ENCODE measurements around the gene USF3.
"Not testable (repeated sequence)": the region's sequence is repeated elsewhere in the genome, so short reads cannot be mapped to it uniquely, and the experiment has no call there.

The USF3 gene

DNA sequence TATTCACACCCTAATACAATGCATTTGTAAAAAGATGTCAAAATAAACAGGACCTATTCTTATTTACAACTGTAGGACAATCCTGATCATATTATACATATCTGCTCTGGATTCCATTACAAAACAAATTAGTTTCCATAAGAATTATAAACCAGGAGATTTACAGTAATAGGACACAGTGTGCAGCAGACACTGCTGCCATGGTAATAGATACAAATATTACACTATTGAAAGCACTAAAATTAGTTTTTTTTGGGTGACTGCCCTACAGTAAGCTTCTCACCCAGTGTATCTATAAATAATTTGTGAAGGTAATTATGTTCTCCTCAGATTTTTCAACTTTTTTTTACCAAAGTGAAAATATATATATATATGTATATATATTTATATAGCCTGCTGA lies 47.9 kb downstream of the USF3 start:
- Histone ChIP-seq H3K4me3 (ENCODE audit: low read depth in 1 of 2, low read length in 2 of 2) (no peak overlapping the region), H3K4me1 (ENCODE audit: insufficient read depth, low read length) (peaks cover 9% of the 10 kb centered on the region), H3K36me3 (ENCODE audit: insufficient read depth, low read length) (no peaks in the 10 kb centered on the region), H3K9ac (ENCODE audit: low read length) (no peak overlapping the region), H3K27ac (ENCODE audit: low read depth, low read length) (no peak overlapping the region), H3K9me3 (ENCODE audit: low read length) (no peaks in the 10 kb centered on the region), H3K27me3 (ENCODE audit: control insufficient read depth in 1 of 2, insufficient read depth in 2 of 2, low read length in 2 of 2) (no peaks in the 10 kb centered on the region)

DNA sequence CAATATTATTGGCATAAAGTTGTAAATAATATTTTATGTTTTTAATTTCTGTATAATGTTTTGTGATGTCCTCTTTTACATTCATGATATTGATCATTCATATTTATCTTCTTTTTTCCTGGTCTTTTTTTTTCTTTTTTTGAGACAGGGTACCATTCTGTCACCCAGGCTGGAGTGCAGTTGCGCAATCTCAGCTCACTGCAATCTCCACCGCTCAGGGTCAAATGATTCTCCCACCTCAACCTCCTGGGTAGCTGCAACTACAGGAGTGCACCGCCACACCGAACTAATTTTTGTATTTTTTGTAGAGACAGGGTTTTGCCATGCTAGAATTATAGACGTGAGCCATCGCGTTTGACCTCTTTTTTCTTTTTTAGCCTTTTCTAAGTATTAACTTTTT lies 52.9 kb downstream of the USF3 start:
- H3K36me3 ChIP-seq (ENCODE audit: insufficient read depth, low read length), result no peaks in the 10 kb centered on the region
- H3K27me3 ChIP-seq (ENCODE audit: control insufficient read depth in 1 of 2, insufficient read depth in 2 of 2, low read length in 2 of 2), result no peaks in the 10 kb centered on the region
- no peak overlapping the region for H3K9ac ChIP-seq (ENCODE audit: low read length)
- H3K4me1 ChIP-seq (ENCODE audit: insufficient read depth, low read length), result no peaks in the 10 kb centered on the region
- H3K9me3 ChIP-seq (ENCODE audit: low read length), result no peaks in the 10 kb centered on the region
- no peak overlapping the region for H3K27ac ChIP-seq (ENCODE audit: low read depth, low read length)
- H3K4me3 ChIP-seq (ENCODE audit: low read depth in 1 of 2, low read length in 2 of 2), result no peak overlapping the region

DNA sequence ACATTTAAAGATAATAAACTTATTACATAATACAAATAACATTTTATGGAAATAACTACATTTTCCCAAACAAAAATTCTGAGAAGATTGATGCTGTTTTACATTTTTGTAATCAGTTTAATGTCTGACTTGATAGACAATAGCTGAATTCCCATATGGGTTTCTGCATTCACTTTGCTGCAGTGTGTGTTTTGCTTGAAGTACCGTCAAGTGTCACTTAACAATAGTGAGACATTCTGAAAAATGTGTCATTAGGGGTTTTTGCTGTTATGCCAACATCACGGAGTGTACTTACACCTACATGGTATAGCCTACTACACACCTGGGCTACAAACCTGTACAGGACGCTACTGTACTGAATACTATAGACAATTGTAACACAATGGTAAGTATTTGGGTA lies 57.5 kb downstream of the USF3 start:
- Histone ChIP-seq H3K36me3 (ENCODE audit: insufficient read depth, low read length) (no peaks in the 10 kb centered on the region), H3K9ac (ENCODE audit: low read length) (no peak overlapping the region), H3K4me1 (ENCODE audit: insufficient read depth, low read length) (no peaks in the 10 kb centered on the region), H3K27ac (ENCODE audit: low read depth, low read length) (no peak overlapping the region), H3K4me3 (ENCODE audit: low read depth in 1 of 2, low read length in 2 of 2) (no peak overlapping the region), H3K27me3 (ENCODE audit: control insufficient read depth in 1 of 2, insufficient read depth in 2 of 2, low read length in 2 of 2) (no peaks in the 10 kb centered on the region), H3K9me3 (ENCODE audit: low read length) (no peaks in the 10 kb centered on the region)

- no peak overlapping the region for H3K9ac ChIP-seq (ENCODE audit: low read length)
- no peak overlapping the region for H3K27ac ChIP-seq (ENCODE audit: low read depth, low read length)
- H3K9me3 ChIP-seq (ENCODE audit: low read length), result no peaks in the 10 kb centered on the region
- no peak overlapping the region for H3K4me3 ChIP-seq (ENCODE audit: low read depth in 1 of 2, low read length in 2 of 2)
- H3K4me1 ChIP-seq (ENCODE audit: insufficient read depth, low read length), result no peaks in the 10 kb centered on the region
- no peaks in the 10 kb centered on the region for H3K27me3 ChIP-seq (ENCODE audit: control insufficient read depth in 1 of 2, insufficient read depth in 2 of 2, low read length in 2 of 2)
- H3K36me3 ChIP-seq (ENCODE audit: insufficient read depth, low read length), result no peaks in the 10 kb centered on the region
These were observed 58.7 kb downstream of the USF3 start for GRCh38 chr3:113637756-113638155.

DNA sequence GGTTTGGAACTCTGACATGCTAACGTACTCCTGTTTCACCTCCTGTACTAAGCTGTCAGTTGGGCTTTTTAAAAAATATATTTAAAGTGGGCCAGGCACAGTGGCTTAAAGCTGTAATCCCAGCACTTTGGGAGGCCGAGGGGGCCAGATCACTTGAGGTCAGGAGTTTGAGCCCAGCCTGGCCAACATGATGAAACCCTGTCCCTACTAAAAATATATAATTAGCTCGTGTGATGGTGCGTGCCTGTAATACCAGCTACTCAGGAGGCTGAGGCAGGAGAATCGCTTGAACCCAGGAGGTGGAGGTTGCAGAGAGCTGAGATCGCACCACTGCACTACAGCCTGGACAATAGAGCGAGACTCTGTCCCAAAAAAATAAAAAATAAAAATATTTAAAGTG lies 60.4 kb downstream of the USF3 start:
- not testable (repeated sequence) for H3K4me3 ChIP-seq (ENCODE audit: low read depth in 1 of 2, low read length in 2 of 2); H3K27ac ChIP-seq (ENCODE audit: low read depth, low read length); H3K27me3 ChIP-seq (ENCODE audit: control insufficient read depth in 1 of 2, insufficient read depth in 2 of 2, low read length in 2 of 2); H3K9ac ChIP-seq (ENCODE audit: low read length); H3K9me3 ChIP-seq (ENCODE audit: low read length); H3K36me3 ChIP-seq (ENCODE audit: insufficient read depth, low read length); H3K4me1 ChIP-seq (ENCODE audit: insufficient read depth, low read length)

GRCh38 chr3:113634782-113635474 lies 61.5 kb downstream of the USF3 start:
- Histone ChIP-seq H3K9me3 (ENCODE audit: low read length) (no peaks in the 10 kb centered on the region), H3K36me3 (ENCODE audit: insufficient read depth, low read length) (no peaks in the 10 kb centered on the region), H3K4me1 (ENCODE audit: insufficient read depth, low read length) (peaks cover 16% of the 10 kb centered on the region), H3K27ac (ENCODE audit: low read depth, low read length) (no peak overlapping the region), H3K9ac (ENCODE audit: low read length) (no peak overlapping the region), H3K27me3 (ENCODE audit: control insufficient read depth in 1 of 2, insufficient read depth in 2 of 2, low read length in 2 of 2) (no peaks in the 10 kb centered on the region), H3K4me3 (ENCODE audit: low read depth in 1 of 2, low read length in 2 of 2) (no peak overlapping the region)

DNA sequence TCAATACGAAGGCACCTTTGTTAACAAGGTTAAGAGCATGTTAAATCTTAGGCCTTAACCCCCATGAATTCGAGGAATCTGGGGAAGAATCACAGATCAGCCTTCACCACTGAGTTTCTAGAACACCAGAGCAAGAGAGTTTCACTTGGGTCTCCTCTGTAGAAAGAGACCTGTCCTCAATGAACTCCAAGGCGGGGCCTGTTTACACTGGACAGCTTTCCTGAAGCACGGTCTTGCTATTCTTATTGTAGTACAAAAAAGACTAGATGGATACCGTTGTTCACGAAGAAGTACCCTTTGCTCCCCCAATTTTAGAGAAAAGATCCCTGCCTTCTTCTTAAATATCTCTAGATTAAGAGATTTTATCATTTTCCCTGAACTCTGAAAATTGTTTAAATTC lies 64.9 kb downstream of the USF3 start:
- H3K9ac ChIP-seq (ENCODE audit: low read length), result no peak overlapping the region
- H3K4me3 ChIP-seq (ENCODE audit: low read depth in 1 of 2, low read length in 2 of 2), result no peak overlapping the region
- no peaks in the 10 kb centered on the region for H3K27me3 ChIP-seq (ENCODE audit: control insufficient read depth in 1 of 2, insufficient read depth in 2 of 2, low read length in 2 of 2)
- no peak overlapping the region for H3K27ac ChIP-seq (ENCODE audit: low read depth, low read length)
- H3K9me3 ChIP-seq (ENCODE audit: low read length), result no peaks in the 10 kb centered on the region
- H3K4me1 ChIP-seq (ENCODE audit: insufficient read depth, low read length), result peaks cover 50% of the 10 kb centered on the region
- no peaks in the 10 kb centered on the region for H3K36me3 ChIP-seq (ENCODE audit: insufficient read depth, low read length)

DNA sequence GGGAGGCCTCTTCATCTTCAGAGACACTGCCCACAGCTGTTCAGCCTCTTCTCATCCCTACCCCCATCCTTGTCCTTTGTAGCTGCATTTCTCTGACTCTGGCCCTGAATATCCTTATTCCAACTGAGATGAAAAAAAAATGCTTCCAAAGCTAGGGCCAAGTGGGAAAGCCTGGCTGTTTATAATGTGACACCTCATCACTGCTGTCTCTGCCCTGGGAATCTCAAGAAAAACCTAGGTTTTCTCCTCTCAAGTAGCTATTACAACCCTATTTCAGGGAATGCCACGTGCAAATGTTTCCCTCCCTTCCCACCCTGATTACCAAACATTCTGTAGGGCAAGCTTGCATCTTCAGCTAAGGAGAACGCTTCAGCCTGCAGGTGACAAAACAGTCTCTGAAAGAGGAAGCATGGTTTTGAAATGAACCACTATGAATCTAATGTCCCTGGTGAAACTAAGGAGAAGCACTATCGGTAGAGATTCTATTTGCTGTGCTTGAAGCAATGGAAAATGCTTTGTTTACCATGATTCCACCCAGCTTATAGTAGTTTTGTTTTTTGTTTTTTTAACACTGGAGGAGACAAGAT lies 65.4 kb downstream of the USF3 start:
- no peak overlapping the region for H3K4me3 ChIP-seq (ENCODE audit: low read depth in 1 of 2, low read length in 2 of 2)
- H3K27me3 ChIP-seq (ENCODE audit: control insufficient read depth in 1 of 2, insufficient read depth in 2 of 2, low read length in 2 of 2), result no peaks in the 10 kb centered on the region
- no peaks in the 10 kb centered on the region for H3K36me3 ChIP-seq (ENCODE audit: insufficient read depth, low read length)
- H3K9me3 ChIP-seq (ENCODE audit: low read length), result no peaks in the 10 kb centered on the region
- H3K4me1 ChIP-seq (ENCODE audit: insufficient read depth, low read length), result peaks cover 52% of the 10 kb centered on the region
- no peak overlapping the region for H3K9ac ChIP-seq (ENCODE audit: low read length)
- peak overlapping the region; percentile 64 for H3K27ac ChIP-seq (ENCODE audit: low read depth, low read length)

DNA sequence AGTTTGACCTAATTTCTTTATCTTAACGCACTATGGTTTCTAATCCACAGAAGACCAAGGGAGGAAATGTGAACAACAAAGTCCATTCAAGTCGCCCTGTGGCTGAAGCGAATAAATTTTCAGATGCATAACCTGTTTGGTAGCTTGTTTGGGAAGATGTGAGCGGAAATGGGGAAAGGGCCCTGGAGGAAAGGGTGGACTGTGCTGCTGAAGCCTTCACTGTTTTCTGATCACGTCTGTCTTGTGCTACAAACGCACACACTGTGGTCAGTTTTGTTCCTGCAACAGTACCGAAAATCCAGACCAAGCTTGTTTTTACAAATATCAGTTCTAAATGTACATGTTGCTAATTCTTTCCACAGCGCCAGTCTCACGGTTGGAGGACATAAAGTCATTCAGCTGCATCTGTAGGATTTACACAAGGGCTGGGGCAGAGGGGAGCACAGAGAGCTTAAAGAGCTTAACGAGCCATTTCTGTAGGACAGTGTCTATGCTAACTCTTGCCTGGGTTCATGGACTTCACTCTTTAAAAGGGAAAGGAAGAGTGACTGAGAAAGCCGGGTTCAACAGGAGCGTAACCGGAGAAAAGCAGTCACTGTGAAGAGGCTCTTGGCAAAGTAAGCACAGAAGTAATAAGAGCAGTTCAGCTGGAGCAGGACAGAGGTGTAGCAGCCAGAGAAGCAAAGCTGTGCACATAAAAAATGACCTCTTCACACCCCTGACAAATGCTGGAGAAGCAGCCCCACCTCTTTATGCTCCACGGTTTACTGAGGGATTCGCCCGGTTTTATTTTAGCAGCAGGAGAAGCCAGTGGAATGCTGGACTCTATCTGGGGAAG lies 66.6 kb downstream of the USF3 start:
- Histone ChIP-seq H3K27me3 (ENCODE audit: control insufficient read depth in 1 of 2, insufficient read depth in 2 of 2, low read length in 2 of 2) (no peaks in the 10 kb centered on the region), H3K36me3 (ENCODE audit: insufficient read depth, low read length) (no peaks in the 10 kb centered on the region), H3K4me3 (ENCODE audit: low read depth in 1 of 2, low read length in 2 of 2) (peak overlapping the region; percentile 9 to 44), H3K9me3 (ENCODE audit: low read length) (no peaks in the 10 kb centered on the region), H3K4me1 (ENCODE audit: insufficient read depth, low read length) (peaks cover 52% of the 10 kb centered on the region), H3K9ac (ENCODE audit: low read length) (no peak overlapping the region), H3K27ac (ENCODE audit: low read depth, low read length) (peak overlapping the region; percentile 64)

DNA sequence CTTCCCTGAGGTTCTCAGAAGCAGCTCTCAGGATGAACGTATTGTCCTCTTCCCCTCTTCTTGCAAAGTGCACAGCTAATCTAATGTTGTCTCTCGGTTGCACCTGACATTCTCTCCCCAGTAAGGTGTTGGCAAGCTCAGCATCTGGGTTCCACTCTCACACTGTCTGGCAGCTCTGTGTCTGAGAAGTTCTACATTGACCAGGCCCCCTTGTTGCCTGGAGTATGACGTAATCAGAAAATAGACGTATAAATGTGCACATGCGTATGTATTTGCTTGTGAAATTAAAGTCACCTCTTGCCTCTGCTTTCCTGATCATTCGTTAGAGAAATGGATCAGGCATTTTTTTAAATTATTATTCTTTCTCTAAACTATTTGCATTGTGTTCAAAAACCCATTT lies 67.7 kb downstream of the USF3 start:
- H3K9me3 ChIP-seq (ENCODE audit: low read length), result no peaks in the 10 kb centered on the region
- no peaks in the 10 kb centered on the region for H3K36me3 ChIP-seq (ENCODE audit: insufficient read depth, low read length)
- H3K27ac ChIP-seq (ENCODE audit: low read depth, low read length), result no peak overlapping the region
- no peak overlapping the region for H3K4me3 ChIP-seq (ENCODE audit: low read depth in 1 of 2, low read length in 2 of 2)
- H3K4me1 ChIP-seq (ENCODE audit: insufficient read depth, low read length), result peaks cover 52% of the 10 kb centered on the region
- no peaks in the 10 kb centered on the region for H3K27me3 ChIP-seq (ENCODE audit: control insufficient read depth in 1 of 2, insufficient read depth in 2 of 2, low read length in 2 of 2)
- no peak overlapping the region for H3K9ac ChIP-seq (ENCODE audit: low read length)

DNA sequence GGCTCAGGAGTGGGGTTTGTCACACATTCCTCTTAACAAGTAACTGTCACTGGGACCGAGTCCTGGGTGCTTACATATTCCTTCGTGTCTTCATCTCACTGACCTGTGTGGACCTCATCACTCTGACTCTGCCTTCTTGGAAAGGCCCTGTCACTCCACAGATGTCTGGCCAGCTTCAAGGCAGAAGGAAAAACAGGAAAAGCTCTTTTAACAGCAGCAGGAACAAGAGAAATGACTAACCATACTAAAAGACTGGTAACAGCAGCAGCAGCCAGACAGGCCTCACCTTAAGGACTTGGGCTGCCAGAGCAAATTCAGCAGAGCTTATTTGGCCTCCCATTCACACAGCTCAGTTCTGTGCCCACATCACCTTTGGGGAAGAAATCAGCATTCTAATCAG lies 68.1 kb downstream of the USF3 start:
- H3K27me3 ChIP-seq (ENCODE audit: control insufficient read depth in 1 of 2, insufficient read depth in 2 of 2, low read length in 2 of 2), result no peaks in the 10 kb centered on the region
- H3K4me1 ChIP-seq (ENCODE audit: insufficient read depth, low read length), result peaks cover 52% of the 10 kb centered on the region
- no peaks in the 10 kb centered on the region for H3K36me3 ChIP-seq (ENCODE audit: insufficient read depth, low read length)
- H3K4me3 ChIP-seq (ENCODE audit: low read depth in 1 of 2, low read length in 2 of 2), result no peak overlapping the region
- peak overlapping the region; percentile 42 for H3K27ac ChIP-seq (ENCODE audit: low read depth, low read length)
- H3K9me3 ChIP-seq (ENCODE audit: low read length), result no peaks in the 10 kb centered on the region
- no peak overlapping the region for H3K9ac ChIP-seq (ENCODE audit: low read length)

All from muscle layer of colon (tissue), 2 donors.